Tibial artery (tissue), 4 donors: ENCODE data around the gene ERGIC1.

Experiments
- DNase-seq, 2 donors: peaks; one replicate each; pipeline ENCODE4 v3.0.0-alpha.2; 2019
- H3K27ac ChIP-seq, 2 donors: fragments of 200-600 bp; sonication (generic) in 1 of 2; 1 replicate in 1 of 2; 2 replicates in 1 of 2; pipeline ENCODE4 v1.5.1; 2018 to 2019; ENCODE audit warnings: mild to moderate bottlenecking in 1 of 2
- H3K27me3 ChIP-seq, 2 donors: fragments of 200-600 bp; sonication (generic) in 1 of 2; one replicate each; pipeline versions ENCODE4 v1.5.1 to v1.6.0; 2016 to 2019
- H3K36me3 ChIP-seq, 3 donors: fragments of 200-600 bp; sonication (generic) in 2 of 3; one replicate each; pipeline ENCODE4 v1.5.1; 2016 to 2019; ENCODE audit warnings: mild to moderate bottlenecking in 2 of 3
- H3K4me1 ChIP-seq, 4 donors: fragments of 200-600 bp; sonication (generic) in 2 of 4; 1 replicate in 3 of 4; 2 replicates in 1 of 4; pipeline ENCODE4 v1.5.1; 2016 to 2019
- H3K4me3 ChIP-seq, 2 donors: fragments of 200-600 bp; sonication (generic) in 1 of 2; 1 replicate in 1 of 2; 2 replicates in 1 of 2; pipeline ENCODE4 v1.5.1; 2018 to 2019; ENCODE audit warnings: mild to moderate bottlenecking in 2 of 2
- H3K9me3 ChIP-seq, 3 donors: fragments of 200-600 bp; sonication (generic) in 1 of 3; one replicate each; pipeline ENCODE4 v1.5.1; 2016 to 2019
- CTCF ChIP-seq, 2 experiments: fragments of 200-600 bp in 1 of 2; fragments of 450-650 bp in 1 of 2; IDR thresholded peaks; one replicate each; pipeline ENCODE4 v1.5.1; 2017 to 2019; ENCODE audit warnings: antibody characterized with exemption in 2 of 2, mild to moderate bottlenecking in 1 of 2, moderate library complexity in 1 of 2
- intact Hi-C: fragments of 100-400 bp; cut with DNase I; formaldehyde crosslinking; loops from one replicate; pipeline ENCODE4 v1.15.0; 2023; ENCODE audit warnings: low total_unique reads

ERGIC1 gene

GRCh38 chr5:172949426-172949825, 115.4 kb downstream of the ERGIC1 start:
- Histone ChIP-seq H3K4me3 (no peak overlapping the region), H3K4me1 (peaks cover 0 to 36% (median 12%) of the 10 kb centered on the region in 4 donors), H3K27me3 (no peaks in the 10 kb centered on the region), H3K27ac (no peak overlapping the region), H3K36me3 (peaks cover 11 to 65% (median 48%) of the 10 kb centered on the region in 3 donors), H3K9me3 (no peaks in the 10 kb centered on the region)
- intact Hi-C loops = no loop called here
- TF ChIP-seq CTCF (IDR thresholded peaks at IDR 0.05) = no peak
- no peak for DNase-seq

- no peaks in the 10 kb centered on the region for H3K9me3 ChIP-seq
- peak overlapping the region in 1 of 2 donors; percentile 29 for H3K27ac ChIP-seq
- peaks cover 0 to 41% (median 14%) of the 10 kb centered on the region in 4 donors for H3K4me1 ChIP-seq
- H3K27me3 ChIP-seq = no peaks in the 10 kb centered on the region
- no peak for TF ChIP-seq CTCF (IDR thresholded peaks at IDR 0.05)
- no peak for DNase-seq
- H3K4me3 ChIP-seq = no peak overlapping the region
- intact Hi-C loops = no loop called here
- H3K36me3 ChIP-seq = peaks cover 11 to 56% (median 38%) of the 10 kb centered on the region in 3 donors
Observed at GRCh38 chr5:172950176-172950965, 116.3 kb downstream of the ERGIC1 start.

GRCh38 chr5:172951371-172952033, 117.5 kb downstream of the ERGIC1 start:
- Histone ChIP-seq H3K27me3 (no peaks in the 10 kb centered on the region), H3K27ac (peak overlapping the region; percentile 29 to 30), H3K4me1 (peaks cover 0 to 53% (median 19%) of the 10 kb centered on the region in 4 donors), H3K9me3 (no peaks in the 10 kb centered on the region), H3K4me3 (no peak overlapping the region), H3K36me3 (peaks cover 7 to 44% (median 27%) of the 10 kb centered on the region in 3 donors)
- intact Hi-C loops = no loop called here
- no peak for TF ChIP-seq CTCF (IDR thresholded peaks at IDR 0.05)
- no peak for DNase-seq

- intact Hi-C loops = no loop called here
- Histone ChIP-seq H3K4me3 (no peak overlapping the region), H3K27me3 (no peaks in the 10 kb centered on the region), H3K36me3 (peaks cover under 1 to 39% (median 21%) of the 10 kb centered on the region in 3 donors), H3K27ac (peak overlapping the region; percentile 30 to 89), H3K4me1 (peaks cover 0 to 58% (median 19%) of the 10 kb centered on the region in 4 donors), H3K9me3 (no peaks in the 10 kb centered on the region)
- no peak for TF ChIP-seq CTCF (IDR thresholded peaks at IDR 0.05)
- DNase-seq = no peak
Observed at GRCh38 chr5:172952034-172952511, 118.0 kb downstream of the ERGIC1 start.

GRCh38 chr5:172953776-172954675, 120.0 kb downstream of the ERGIC1 start:
- peak overlapping the region; percentile 40 to 89 for H3K27ac ChIP-seq
- no peak overlapping the region for H3K4me3 ChIP-seq
- no peaks in the 10 kb centered on the region for H3K9me3 ChIP-seq
- intact Hi-C loops = no loop called here
- peaks cover 0 to 73% (median 25%) of the 10 kb centered on the region in 4 donors for H3K4me1 ChIP-seq
- no peaks in the 10 kb centered on the region for H3K27me3 ChIP-seq
- DNase-seq = no peak
- no peak for TF ChIP-seq CTCF (IDR thresholded peaks at IDR 0.05)
- peaks cover 0 to 22% (median 20%) of the 10 kb centered on the region in 3 donors for H3K36me3 ChIP-seq
